OCI-LY7 (cell line): ENCODE measurements around the gene SCUBE3.

ENCODE experiments used
- EZH2phosphoT487 ChIP-seq: fragments of 200-600 bp; sonication (generic); IDR thresholded peaks from 2 replicates; pipeline ENCODE4 v1.6.1; 2018; ENCODE audit warnings: low read depth, borderline replicate concordance, mild to moderate bottlenecking, mixed run types, antibody characterized with exemption, low read length, moderate library complexity, mixed read lengths
- TF ChIP-seq, protein P1 (sequence below): fragments of 200-600 bp; sonication (generic); conservative IDR thresholded peaks from 2 replicates; pipeline ENCODE4 v1.5.1; 2014; ENCODE audit warnings: mild to moderate bottlenecking, antibody characterized with exemption, low read length, moderate library complexity, mixed read lengths

DNA sequence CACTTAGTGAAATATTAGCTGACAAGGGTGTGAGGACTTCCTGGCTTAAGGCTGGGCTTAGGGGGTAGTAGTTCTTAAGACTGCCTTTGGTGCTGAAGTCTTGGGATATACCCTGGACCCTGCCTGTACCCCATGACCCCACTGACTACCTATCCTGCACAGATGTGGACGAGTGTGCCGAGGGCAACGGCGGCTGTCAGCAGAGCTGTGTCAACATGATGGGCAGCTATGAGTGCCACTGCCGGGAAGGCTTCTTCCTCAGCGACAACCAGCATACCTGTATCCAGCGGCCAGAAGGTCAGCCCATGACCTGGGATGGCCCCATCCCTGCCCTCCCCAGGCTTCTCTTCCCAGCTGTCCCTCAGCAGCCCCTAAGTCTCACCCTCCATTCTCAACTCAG, 17.8 kb downstream of the SCUBE3 start:
- TF ChIP-seq, protein P1, sequence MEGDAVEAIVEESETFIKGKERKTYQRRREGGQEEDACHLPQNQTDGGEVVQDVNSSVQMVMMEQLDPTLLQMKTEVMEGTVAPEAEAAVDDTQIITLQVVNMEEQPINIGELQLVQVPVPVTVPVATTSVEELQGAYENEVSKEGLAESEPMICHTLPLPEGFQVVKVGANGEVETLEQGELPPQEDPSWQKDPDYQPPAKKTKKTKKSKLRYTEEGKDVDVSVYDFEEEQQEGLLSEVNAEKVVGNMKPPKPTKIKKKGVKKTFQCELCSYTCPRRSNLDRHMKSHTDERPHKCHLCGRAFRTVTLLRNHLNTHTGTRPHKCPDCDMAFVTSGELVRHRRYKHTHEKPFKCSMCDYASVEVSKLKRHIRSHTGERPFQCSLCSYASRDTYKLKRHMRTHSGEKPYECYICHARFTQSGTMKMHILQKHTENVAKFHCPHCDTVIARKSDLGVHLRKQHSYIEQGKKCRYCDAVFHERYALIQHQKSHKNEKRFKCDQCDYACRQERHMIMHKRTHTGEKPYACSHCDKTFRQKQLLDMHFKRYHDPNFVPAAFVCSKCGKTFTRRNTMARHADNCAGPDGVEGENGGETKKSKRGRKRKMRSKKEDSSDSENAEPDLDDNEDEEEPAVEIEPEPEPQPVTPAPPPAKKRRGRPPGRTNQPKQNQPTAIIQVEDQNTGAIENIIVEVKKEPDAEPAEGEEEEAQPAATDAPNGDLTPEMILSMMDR = no peak
- no peak for TF ChIP-seq EZH2phosphoT487
